Caco-2 (cell line): ENCODE data around the gene TMEM63C. TPM values are rescaled to one million over a fixed set of nuclear protein-coding genes. Genes with fewer than 3 reads are reported as not detected.

Experiments used
- BruUV-seq: library from RNA; stranded (reverse); fragments of 400-500 nt; replicated peaks from 2 replicates; lab custom pipeline; 2021; lab: Mats Ljungman, UMichigan
- CTCF ChIA-PET: fragments of 300-600 bp; sonication (Branson Sonifier 250); formaldehyde crosslinking; loops from one replicate; lab custom pipeline; 2022; ENCODE audit warnings: antibody characterized with exemption; lab: Charles Lee
- POLR2A ChIA-PET: fragments of 300-600 bp; sonication (Branson Sonifier 250); formaldehyde crosslinking; loops from one replicate; lab custom pipeline; 2022; ENCODE audit warnings: antibody characterized with exemption; lab: Charles Lee
- DNase-seq, 2 experiments: peaks; one replicate each; pipeline versions ENCODE4 v3.0.0 to v3.0.0-alpha.2; 2020 to 2022
- H3K27me3 ChIP-seq: replicated peaks from 2 replicates; pipeline ENCODE4 v1.6.0; 2011; ENCODE audit warnings: low read length; ENCODE audit not compliant: control insufficient read depth, insufficient read depth
- H3K36me3 ChIP-seq: 2 replicates; pipeline ENCODE4 v1.5.1; 2011; ENCODE audit warnings: low read length; ENCODE audit not compliant: control insufficient read depth, insufficient read depth
- H3K4me1 ChIP-seq: fragments of 250-450 bp; sonication (Bioruptor Pico); 2 replicates; pipeline ENCODE4 v1.5.1; 2020; ENCODE audit warnings: mild to moderate bottlenecking
- H3K4me3 ChIP-seq: 2 replicates; pipeline ENCODE4 v1.5.1; 2011; ENCODE audit warnings: low read depth, mild to moderate bottlenecking, control low read depth, low read length
- H3K9me3 ChIP-seq: fragments of 250-450 bp; sonication (Bioruptor Pico); 2 replicates; pipeline ENCODE4 v1.5.1; 2020; ENCODE audit warnings: mild to moderate bottlenecking, moderate library complexity
- H3K27ac Mint-ChIP-seq: one replicate; pipeline ENCODE4 v1.8.0; 2022; ENCODE audit warnings: mixed read lengths; ENCODE audit not compliant: unreplicated experiment
- H3K27me3 Mint-ChIP-seq: one replicate; pipeline ENCODE4 v1.8.0; 2022; ENCODE audit warnings: mixed read lengths; ENCODE audit not compliant: insufficient read depth, unreplicated experiment
- H3K36me3 Mint-ChIP-seq: one replicate; pipeline ENCODE4 v1.8.0; 2022; ENCODE audit warnings: mild to moderate bottlenecking, mixed read lengths; ENCODE audit not compliant: insufficient read depth, unreplicated experiment
- H3K4me1 Mint-ChIP-seq: one replicate; pipeline ENCODE4 v1.8.0; 2022; ENCODE audit warnings: low read depth, mixed read lengths; ENCODE audit not compliant: unreplicated experiment
- H3K4me3 Mint-ChIP-seq: one replicate; pipeline ENCODE4 v1.8.0; 2022; ENCODE audit warnings: mild to moderate bottlenecking, moderate library complexity, mixed read lengths; ENCODE audit not compliant: unreplicated experiment
- H3K9me3 Mint-ChIP-seq: one replicate; pipeline ENCODE4 v1.8.0; 2022; ENCODE audit warnings: mixed read lengths; ENCODE audit not compliant: unreplicated experiment
- intact Hi-C: fragments of 100-400 bp; cut with micrococcal nuclease; formaldehyde crosslinking; loops from one replicate; pipeline ENCODE4 v1.10.0; 2022; ENCODE audit not compliant: unreplicated experiment
- total RNA-seq: library from RNA; stranded (reverse); gene quantifications from 2 replicates; pipeline ENCODE4 v1.2.3, GENCODE V29; 2022
- TF ChIP-seq, protein P1 (sequence below), 2 experiments: fragments of 200-600 bp in 1 of 2; IDR thresholded peaks; 1 replicate in 1 of 2; 2 replicates in 1 of 2; pipeline versions ENCODE4 v1.5.1 to v1.8.0; 2011 to 2022; ENCODE audit warnings: antibody characterized with exemption in 1 of 2, control low read depth in 1 of 2, inconsistent platforms in 1 of 2, low read depth in 1 of 2, low read length in 1 of 2, mild to moderate bottlenecking in 1 of 2, moderate library complexity in 1 of 2; ENCODE audit not compliant: insufficient read depth in 1 of 2, severe bottlenecking in 1 of 2, unreplicated experiment in 1 of 2

Gene TMEM63C
- total RNA-seq, 1 experiment from 2014 or later: 1.3 TPM

DNA sequence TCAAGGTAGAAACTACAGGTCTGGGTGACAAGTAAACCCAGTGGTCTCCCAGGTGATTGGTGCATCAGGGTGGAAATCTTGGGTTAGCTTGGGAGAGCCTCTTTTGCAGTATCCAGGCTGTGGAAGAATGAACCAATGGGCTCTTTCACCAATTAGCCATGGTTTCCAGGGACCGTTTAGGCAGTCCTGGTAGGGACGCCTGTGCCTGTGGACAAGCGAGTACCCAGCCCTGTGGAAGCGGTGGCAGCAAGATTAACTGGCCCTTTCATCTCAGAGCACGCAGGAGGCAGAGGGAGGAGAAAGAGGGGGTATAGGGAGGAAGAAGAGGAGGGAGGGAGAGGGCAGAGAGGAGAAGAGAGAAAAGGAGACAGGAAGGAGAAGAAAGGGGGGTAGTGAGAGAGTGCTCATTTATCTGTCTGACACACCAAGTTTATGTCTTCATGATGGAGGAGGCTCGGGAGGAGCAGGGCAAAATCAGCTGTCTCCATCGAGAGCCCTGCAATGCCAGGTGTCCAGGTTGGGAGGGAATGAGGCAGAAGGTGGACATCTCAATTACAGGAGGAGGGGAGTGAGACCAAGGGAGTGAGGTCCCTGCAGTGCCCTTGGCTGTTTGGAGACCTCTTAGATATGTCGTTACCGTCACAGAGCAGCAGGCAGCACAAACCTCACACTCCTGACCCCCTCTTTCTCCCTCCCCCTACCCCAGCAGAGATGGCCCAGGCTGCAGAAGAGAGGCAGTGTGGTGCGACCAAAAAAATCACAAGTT is 35.4 kb upstream of the TMEM63C start:
- Mint-ChIP-seq H3K27me3 (peaks cover 23% of the 10 kb centered on the region), H3K36me3 (no peaks in the 10 kb centered on the region), H3K9me3 (no peaks in the 10 kb centered on the region), H3K27ac (no peak overlapping the region), H3K4me3 (no peak overlapping the region), H3K4me1 (no peaks in the 10 kb centered on the region)
- Histone ChIP-seq H3K9me3 (no peaks in the 10 kb centered on the region), H3K36me3 (no peaks in the 10 kb centered on the region), H3K4me1 (no peaks in the 10 kb centered on the region), H3K27me3 (peaks cover 3% of the 10 kb centered on the region), H3K4me3 (no peak overlapping the region)
- ChIA-PET POLR2A (interaction anchor here (0.7 kb wide), 1 partner anchor 13 kb away, joined by 3 read pairs; no protein-coding TSS in a partner anchor), CTCF (no interaction called here)
- DNase-seq: no peak
- intact Hi-C loops: no loop called here
- TF ChIP-seq, protein P1, sequence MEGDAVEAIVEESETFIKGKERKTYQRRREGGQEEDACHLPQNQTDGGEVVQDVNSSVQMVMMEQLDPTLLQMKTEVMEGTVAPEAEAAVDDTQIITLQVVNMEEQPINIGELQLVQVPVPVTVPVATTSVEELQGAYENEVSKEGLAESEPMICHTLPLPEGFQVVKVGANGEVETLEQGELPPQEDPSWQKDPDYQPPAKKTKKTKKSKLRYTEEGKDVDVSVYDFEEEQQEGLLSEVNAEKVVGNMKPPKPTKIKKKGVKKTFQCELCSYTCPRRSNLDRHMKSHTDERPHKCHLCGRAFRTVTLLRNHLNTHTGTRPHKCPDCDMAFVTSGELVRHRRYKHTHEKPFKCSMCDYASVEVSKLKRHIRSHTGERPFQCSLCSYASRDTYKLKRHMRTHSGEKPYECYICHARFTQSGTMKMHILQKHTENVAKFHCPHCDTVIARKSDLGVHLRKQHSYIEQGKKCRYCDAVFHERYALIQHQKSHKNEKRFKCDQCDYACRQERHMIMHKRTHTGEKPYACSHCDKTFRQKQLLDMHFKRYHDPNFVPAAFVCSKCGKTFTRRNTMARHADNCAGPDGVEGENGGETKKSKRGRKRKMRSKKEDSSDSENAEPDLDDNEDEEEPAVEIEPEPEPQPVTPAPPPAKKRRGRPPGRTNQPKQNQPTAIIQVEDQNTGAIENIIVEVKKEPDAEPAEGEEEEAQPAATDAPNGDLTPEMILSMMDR (IDR thresholded peaks at IDR 0.05; ENCODE audit: insufficient read depth in 1 of 2, low read depth in 1 of 2, low read length in 1 of 2, severe bottlenecking in 1 of 2, unreplicated experiment in 1 of 2): no peak
- BruUV-seq: no TSS peak

DNA sequence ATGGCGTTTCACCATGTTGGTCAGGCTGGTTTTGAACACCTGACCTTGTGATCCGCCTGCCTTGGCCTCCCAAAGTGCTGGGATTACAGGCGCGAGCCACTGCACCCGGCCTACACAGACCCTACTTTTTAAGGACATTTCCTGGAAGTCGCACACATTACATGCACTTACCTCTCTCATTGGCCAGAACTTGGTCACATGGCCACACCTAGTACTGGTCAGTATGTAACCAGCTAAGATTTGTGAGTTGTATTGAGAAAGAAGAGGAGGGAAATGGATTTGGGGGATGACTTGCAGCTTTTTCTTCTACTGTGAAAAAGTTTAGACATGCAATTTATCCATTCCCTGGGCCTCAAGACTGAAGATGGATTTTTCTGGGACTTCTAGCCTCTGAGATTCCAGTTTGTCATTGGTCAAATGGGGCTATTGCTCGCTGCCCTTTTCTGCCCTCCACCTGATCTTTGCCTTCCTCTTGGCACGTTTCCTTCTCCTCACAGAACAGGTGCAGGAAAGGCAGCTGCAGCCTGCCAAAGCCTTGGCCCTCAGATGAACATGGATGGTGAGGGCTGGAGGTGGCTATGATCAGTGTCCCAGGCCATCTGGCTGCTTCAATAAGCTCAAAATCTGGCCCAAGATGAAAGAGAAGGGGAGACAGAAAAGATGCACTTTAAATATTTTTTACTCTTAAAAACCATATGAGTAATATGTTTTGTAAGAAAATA is 32.9 kb upstream of the TMEM63C start:
- no TSS peak for BruUV-seq
- Mint-ChIP-seq H3K9me3 (no peaks in the 10 kb centered on the region), H3K4me1 (no peaks in the 10 kb centered on the region), H3K27me3 (peaks cover 14% of the 10 kb centered on the region), H3K36me3 (no peaks in the 10 kb centered on the region), H3K4me3 (no peak overlapping the region), H3K27ac (no peak overlapping the region)
- Histone ChIP-seq H3K27me3 (no peaks in the 10 kb centered on the region), H3K4me3 (no peak overlapping the region), H3K9me3 (no peaks in the 10 kb centered on the region), H3K36me3 (no peaks in the 10 kb centered on the region), H3K4me1 (no peaks in the 10 kb centered on the region)
- TF ChIP-seq, protein P1 (IDR thresholded peaks at IDR 0.05; ENCODE audit: insufficient read depth in 1 of 2, low read depth in 1 of 2, low read length in 1 of 2, severe bottlenecking in 1 of 2, unreplicated experiment in 1 of 2): no peak
- intact Hi-C loops: no loop called here
- DNase-seq: no peak
- POLR2A ChIA-PET: no interaction called here
- CTCF ChIA-PET: interaction anchor here (1.3 to 2.1 kb wide), 2 partner anchors 65 to 273 kb away, joined by 3 to 6 read pairs; no protein-coding TSS in a partner anchor

DNA sequence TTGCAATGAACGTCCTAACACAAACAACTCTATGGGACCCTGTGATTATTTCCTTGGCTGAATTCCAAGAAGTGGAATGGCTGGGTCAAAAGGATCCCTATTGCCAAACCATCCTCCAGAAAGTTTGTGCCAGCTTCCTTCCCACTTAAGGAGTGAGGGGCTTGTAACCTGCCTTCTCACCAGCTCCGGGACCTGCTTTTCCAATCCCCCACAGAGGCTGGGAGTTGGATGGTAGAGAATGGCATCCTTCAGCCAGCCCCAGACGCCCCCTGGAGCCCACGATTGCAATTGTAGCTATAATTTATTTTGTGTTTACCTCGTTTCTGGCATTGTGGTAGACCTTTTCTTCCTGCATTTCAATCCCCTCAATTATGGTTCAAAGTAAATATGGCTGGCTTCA is 30.4 kb upstream of the TMEM63C start:
- intact Hi-C loops: loop anchor here (1.0 kb wide), 1 partner anchor 279 kb away; no protein-coding TSS in a partner anchor
- CTCF ChIA-PET: interaction anchor here (0.6 to 3.5 kb wide), 24 partner anchors 9 to 441 kb away, joined by 3 to 68 read pairs (median 4); partner anchors contain the start of genes CIPC, SAMD15, TMED8 and TMEM63C
- H3K27me3 ChIP-seq: no peaks in the 10 kb centered on the region
- H3K4me1 Mint-ChIP-seq: no peaks in the 10 kb centered on the region
- no peaks in the 10 kb centered on the region for H3K9me3 Mint-ChIP-seq
- H3K27ac Mint-ChIP-seq: no peak overlapping the region
- H3K9me3 ChIP-seq: no peaks in the 10 kb centered on the region
- H3K27me3 Mint-ChIP-seq: peaks cover 10% of the 10 kb centered on the region
- H3K36me3 ChIP-seq: no peaks in the 10 kb centered on the region
- BruUV-seq: no TSS peak
- H3K4me3 ChIP-seq: no peak overlapping the region
- no peaks in the 10 kb centered on the region for H3K4me1 ChIP-seq
- H3K4me3 Mint-ChIP-seq: no peak overlapping the region
- no peaks in the 10 kb centered on the region for H3K36me3 Mint-ChIP-seq
- POLR2A ChIA-PET: no interaction called here
- DNase-seq: peak in 1 of 2 experiments; percentile 48
- TF ChIP-seq, protein P1 (IDR thresholded peaks at IDR 0.05; ENCODE audit: insufficient read depth in 1 of 2, low read depth in 1 of 2, low read length in 1 of 2, severe bottlenecking in 1 of 2, unreplicated experiment in 1 of 2): peak; percentile 56 to 75
